ENCODE data around the gene SOX14.

The SOX14 gene

GRCh38 chr3:137764563-137765309, 621 bp downstream of the SOX14 start:
- DNase-seq (ENCODE audit: low read depth), result no peak
- no peak overlapping the region for H3K4me3 ChIP-seq (replicated peaks; ENCODE audit: low read depth, low read length)
- no peak for TF ChIP-seq CTCF (IDR thresholded peaks at IDR 0.05; ENCODE audit: low read length, missing control alignments)

GRCh38 chr3:137765310-137766033, 1.4 kb downstream of the SOX14 start:
- H3K4me3 ChIP-seq (replicated peaks; ENCODE audit: low read depth, low read length), result no peak overlapping the region
- TF ChIP-seq CTCF (IDR thresholded peaks at IDR 0.05; ENCODE audit: low read length, missing control alignments), result no peak
- DNase-seq (ENCODE audit: low read depth), result no peak

- DNase-seq (ENCODE audit: low read depth), result no peak
- no peak overlapping the region for H3K4me3 ChIP-seq (replicated peaks; ENCODE audit: low read depth, low read length)
- no peak for TF ChIP-seq CTCF (IDR thresholded peaks at IDR 0.05; ENCODE audit: low read length, missing control alignments)
These were observed 2.1 kb downstream of the SOX14 start for GRCh38 chr3:137766041-137766875.

- no peak for TF ChIP-seq CTCF (IDR thresholded peaks at IDR 0.05; ENCODE audit: low read length, missing control alignments)
- DNase-seq (ENCODE audit: low read depth), result no peak
- no peak overlapping the region for H3K4me3 ChIP-seq (replicated peaks; ENCODE audit: low read depth, low read length)
These were observed 2.9 kb downstream of the SOX14 start for GRCh38 chr3:137766876-137767537.

GRCh38 chr3:137767538-137768360, 3.6 kb downstream of the SOX14 start:
- DNase-seq (ENCODE audit: low read depth), result no peak
- peak overlapping the region; percentile 37 for H3K4me3 ChIP-seq (replicated peaks; ENCODE audit: low read depth, low read length)
- TF ChIP-seq CTCF (IDR thresholded peaks at IDR 0.05; ENCODE audit: low read length, missing control alignments), result no peak

Measured in fibroblast of pulmonary artery (primary cell).